GM21723 (cell line): ENCODE results near the gene LRRC72.

ENCODE experiments used
- ATAC-seq: cut with Tn5 transposase; IDR thresholded peaks from one replicate; pipeline ENCODE4 v1.9.1; 2021; ENCODE audit warnings: mild to moderate bottlenecking, moderate library complexity; ENCODE audit not compliant: unreplicated experiment

The LRRC72 gene

DNA sequence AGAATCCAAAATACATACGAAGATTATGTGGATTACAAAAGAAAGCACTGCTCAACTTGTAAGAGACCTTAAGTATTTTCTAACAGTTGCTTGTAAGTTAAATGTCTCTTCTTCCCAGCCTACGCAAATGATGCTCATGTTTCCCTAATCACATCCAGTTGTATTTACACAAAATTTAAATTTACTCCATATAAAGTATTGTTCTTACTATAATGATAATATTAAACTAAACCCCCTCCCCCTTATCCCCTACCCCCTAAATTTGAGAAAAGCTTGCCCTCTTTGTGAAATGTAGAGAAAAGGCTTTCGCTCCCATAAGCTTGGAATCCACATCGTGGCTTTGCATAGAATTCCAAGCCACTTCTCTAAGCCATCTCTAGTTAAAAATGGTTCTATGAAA is 89.5 kb downstream of the LRRC72 start:
- no peak for ATAC-seq

DNA sequence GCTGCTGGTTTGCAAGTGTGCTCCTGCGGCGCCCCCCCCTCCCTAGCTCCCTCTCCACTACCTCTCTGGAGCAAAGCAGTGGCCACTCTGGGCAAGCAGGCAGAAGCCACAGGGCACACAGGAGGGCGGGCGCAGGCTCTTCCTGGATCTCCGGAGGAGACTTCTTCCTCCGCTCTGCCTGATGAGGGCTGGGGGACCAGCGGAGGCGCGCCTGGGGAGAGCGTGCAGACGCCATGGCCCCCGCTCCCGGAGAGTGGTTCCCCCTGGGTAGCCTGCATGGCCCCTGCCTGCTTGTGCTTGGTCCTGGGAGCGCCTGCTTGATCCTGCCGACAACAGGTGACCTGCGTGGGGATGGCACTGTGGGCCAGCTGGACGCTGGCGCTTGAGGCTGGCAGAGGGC is 89.9 kb downstream of the LRRC72 start:
- no peak for ATAC-seq

DNA sequence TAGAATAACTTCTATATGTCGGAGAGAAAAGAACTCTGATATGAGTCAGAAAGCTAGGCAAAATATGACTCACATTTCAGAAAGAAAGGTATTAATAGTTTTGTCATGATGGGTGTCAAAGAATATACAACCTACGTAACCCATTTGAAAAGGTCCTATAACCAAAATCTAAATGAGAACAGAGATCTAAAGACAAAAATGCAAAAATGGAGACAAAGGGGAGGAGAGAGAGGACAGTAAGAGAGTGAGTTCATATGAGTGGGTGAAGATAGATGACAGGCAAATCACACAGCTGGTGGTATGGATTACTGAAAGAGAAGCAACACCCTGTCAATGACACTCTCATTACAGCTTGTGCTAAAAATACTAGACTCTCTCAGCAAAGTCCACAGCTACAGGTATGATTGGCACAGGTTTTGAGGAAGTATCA is 93.4 kb downstream of the LRRC72 start:
- ATAC-seq: peak; percentile 92

DNA sequence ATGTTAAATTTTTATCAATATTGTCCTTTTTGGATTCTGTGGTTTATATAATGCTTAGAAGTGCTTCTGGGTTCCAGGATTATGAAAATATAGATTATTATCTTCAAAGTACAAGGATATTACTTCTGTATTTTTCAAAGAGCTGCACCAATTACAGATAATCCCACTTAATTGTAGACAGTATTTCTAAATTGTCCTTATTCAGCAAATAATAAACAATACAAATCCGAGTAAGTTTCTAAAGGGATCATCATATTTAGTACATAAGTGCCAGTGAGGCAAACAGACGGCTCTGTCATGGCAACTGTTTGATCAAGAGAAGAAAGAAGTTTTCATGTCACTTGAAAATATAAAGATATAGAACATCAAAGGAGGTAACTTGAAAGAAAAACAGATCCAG is 99.8 kb downstream of the LRRC72 start:
- no peak for ATAC-seq

DNA sequence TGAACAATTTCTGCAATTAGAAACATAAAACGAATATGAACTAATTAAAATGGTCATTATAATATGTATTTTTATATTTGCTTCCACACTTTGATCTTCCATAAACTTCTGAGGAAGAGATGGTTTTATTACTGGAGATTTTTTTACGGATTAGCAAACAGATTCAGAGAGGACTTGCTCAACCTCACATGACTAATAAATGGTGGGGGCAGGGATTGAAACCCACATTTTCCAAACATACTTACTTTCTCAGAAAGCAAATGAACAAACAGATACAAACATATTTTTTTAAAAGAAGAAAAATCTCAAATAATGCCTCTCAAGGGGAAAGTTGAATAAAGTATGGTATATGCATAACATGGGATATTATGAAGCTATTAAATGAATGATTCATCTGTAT is 100.6 kb downstream of the LRRC72 start:
- no peak for ATAC-seq

DNA sequence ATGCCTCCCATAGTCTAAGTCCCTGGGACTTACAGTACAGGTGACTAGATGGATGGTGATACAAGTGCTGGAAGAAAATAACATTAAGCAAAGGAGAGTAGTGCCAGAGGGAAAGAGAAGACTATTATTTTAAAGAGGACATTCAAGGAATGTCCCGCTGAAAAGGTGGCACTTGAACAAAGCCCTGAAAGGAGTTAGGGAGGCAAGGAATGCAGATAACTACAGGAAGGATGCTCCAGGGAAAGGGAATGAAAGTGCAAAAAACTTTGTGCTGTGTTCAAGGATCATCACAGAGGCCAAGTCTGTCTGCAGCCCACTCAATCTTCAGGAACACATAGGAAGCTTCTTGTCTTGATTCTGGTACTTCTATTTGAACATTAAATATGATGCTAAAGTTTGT is 104.0 kb downstream of the LRRC72 start:
- ATAC-seq: no peak
